Stomach (tissue), 4 donors: ENCODE results near the gene ACP2.

ENCODE experiments used
- CTCF ChIP-seq, 7 experiments: fragments of 450-650 bp in 4 of 7; fragments of 200-600 bp in 3 of 7; sonication (generic) in 3 of 7; IDR thresholded peaks; one replicate each; pipeline ENCODE4 v1.5.1; 2016 to 2019; ENCODE audit warnings: antibody characterized with exemption in 7 of 7, control low read depth in 2 of 7, mild to moderate bottlenecking in 1 of 7
- POLR2A ChIP-seq, 4 donors: fragments of 450-650 bp; IDR thresholded peaks; one replicate each; pipeline ENCODE4 v1.6.1; 2016; ENCODE audit warnings: antibody characterized with exemption in 4 of 4, control low read depth in 2 of 4, mild to moderate bottlenecking in 1 of 4, moderate library complexity in 1 of 4
- POLR2AphosphoS5 ChIP-seq, 3 donors: sonication (generic); formaldehyde crosslinking; IDR thresholded peaks; one replicate each; pipeline ENCODE4 v1.6.1; 2016; ENCODE audit warnings: antibody characterized with exemption in 3 of 3

DNA sequence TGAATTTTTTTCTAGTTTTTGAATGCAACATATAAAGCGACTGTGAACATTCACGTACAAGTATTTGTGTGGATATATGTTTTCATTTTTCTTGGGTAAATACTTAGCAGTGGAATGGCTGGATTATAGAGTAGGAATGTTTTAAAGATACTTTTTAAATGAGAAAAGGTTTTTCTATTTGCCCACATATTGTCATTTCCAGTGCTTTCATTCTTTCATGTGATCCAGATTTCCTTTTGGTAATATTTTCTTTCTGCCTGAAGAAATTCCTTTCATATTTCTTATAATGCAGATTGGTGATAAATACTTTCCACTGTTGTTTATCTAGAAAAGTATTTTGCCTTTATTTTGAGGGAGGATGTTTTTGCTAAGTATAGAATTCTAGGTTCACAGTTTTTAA is 25.9 kb downstream of the ACP2 start:
- TF ChIP-seq CTCF (IDR thresholded peaks at IDR 0.05) (no peak), POLR2AphosphoS5 (IDR thresholded peaks at IDR 0.05) (no peak), POLR2A (IDR thresholded peaks at IDR 0.05) (no peak)
